ENCODE data around the gene FGF14. TPM values are rescaled to one million over a fixed set of nuclear protein-coding genes. Genes with fewer than 3 reads are reported as not detected.

Gene FGF14
- total RNA-seq, 3 donors from 2014 or later (not counting 1 experiment from before 2014, with no cell fraction given), result not detected

DNA sequence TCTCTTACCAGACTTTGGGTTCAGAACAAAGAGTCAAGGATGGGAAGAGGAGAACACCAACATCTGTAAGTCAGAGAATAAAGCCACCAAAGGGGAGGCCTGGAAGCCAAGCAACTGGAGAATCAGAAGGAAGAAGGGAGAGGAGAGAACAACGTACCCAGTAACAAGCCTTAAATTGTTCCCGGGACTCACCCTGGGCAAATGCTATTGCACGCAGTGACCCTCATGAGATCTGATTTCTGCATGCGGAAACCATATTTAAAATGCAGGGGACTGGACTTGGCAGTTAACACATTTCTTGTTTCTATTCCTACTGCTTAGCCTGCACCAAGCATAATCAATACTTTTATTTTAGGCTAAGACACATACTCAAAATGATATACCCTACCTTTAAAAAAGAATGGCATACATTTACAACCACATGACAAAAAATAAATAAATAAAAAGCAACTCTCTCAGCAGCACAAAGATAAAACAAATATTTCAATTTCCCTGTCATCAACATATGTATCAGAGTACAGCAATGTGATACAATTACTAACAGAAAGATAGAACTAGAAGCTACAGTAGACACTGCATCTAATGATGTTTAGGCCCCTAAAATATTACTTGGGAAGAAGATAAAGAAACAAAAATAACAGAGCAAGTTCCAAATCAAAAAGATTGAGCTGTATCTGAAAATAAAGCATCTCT, 534.8 kb downstream of the FGF14 start:
- no peaks in the 10 kb centered on the region for H3K36me3 ChIP-seq (ENCODE audit: control insufficient read depth, insufficient read depth, low read length)
- ATAC-seq, result no peak
- Mint-ChIP-seq H3K27me3 (ENCODE audit: low read depth in 2 of 2) (no peaks in the 10 kb centered on the region), H3K4me3 (no peak overlapping the region), H3K27ac (no peak overlapping the region), H3K36me3 (no peaks in the 10 kb centered on the region), H3K9me3 (peaks cover 2% of the 10 kb centered on the region in 2 donors), H3K4me1 (no peaks in the 10 kb centered on the region)
- no peaks in the 10 kb centered on the region for H3K4me1 ChIP-seq (ENCODE audit: control insufficient read depth, insufficient read depth, low read length)
- intact Hi-C loops (cut with micrococcal nuclease), result no loop called here
- DNase-seq, result no peak
- no peaks in the 10 kb centered on the region for H3K9me3 ChIP-seq (ENCODE audit: control insufficient read depth, insufficient read depth, low read length)
- no peak overlapping the region for H3K27ac ChIP-seq (ENCODE audit: low read length)
- no peaks in the 10 kb centered on the region for H3K27me3 ChIP-seq (ENCODE audit: control insufficient read depth, insufficient read depth, low read length)
- TF ChIP-seq CTCF (IDR thresholded peaks at IDR 0.05), result no peak
- no peak overlapping the region for H3K4me3 ChIP-seq (ENCODE audit: low read length)
- WGBS (ENCODE audit: insufficient coverage), result 88% methylated on average over 4 of the region's 4 CpGs

DNA sequence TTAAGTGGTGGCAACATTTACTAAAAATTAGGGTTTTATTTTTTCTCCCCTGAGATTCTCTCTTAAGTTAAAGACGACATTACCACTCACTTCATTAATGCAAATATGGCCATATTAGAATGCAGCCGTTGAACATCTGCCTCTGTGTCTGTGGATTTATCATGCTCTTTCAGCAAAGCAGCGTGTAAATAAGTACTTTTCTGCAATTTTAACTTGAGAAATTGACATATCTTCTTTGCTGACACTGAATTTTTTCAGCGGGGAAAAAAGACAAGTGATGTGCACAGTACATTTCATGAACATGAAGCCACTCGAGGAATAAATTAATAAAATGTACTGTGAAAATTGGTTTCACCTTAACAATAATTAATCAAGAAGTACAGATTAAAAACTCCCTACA, 543.0 kb downstream of the FGF14 start:
- DNase-seq, result no peak

DNA sequence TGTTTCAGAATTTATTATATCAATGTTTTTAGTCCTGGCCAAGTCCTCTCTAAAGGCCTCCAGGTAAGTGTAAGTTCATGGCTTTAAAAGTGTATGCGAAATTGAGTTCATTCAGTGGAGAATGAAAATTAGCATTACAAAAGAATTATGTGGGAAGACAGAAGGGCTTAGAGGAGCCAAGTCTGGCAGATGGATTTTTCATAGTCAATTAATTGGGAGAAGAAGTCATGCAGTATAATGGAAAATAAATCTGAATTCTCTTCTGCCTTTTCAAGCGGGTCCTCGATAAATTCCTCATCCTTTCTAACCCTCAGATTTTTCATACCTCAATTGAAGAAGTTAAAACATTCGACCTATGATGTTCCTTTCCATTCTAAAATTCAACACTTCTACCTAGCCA, 555.1 kb downstream of the FGF14 start:
- Mint-ChIP-seq H3K36me3 (no peaks in the 10 kb centered on the region), H3K4me3 (no peak overlapping the region), H3K27me3 (ENCODE audit: low read depth in 2 of 2) (no peaks in the 10 kb centered on the region), H3K4me1 (no peaks in the 10 kb centered on the region), H3K9me3 (peaks cover 4 to 5% of the 10 kb centered on the region in 2 donors), H3K27ac (no peak overlapping the region)
- intact Hi-C loops (cut with micrococcal nuclease), result no loop called here
- 86% methylated on average over 1 of the region's 4 CpGs for whole genome bisulfite sequencing (ENCODE audit: insufficient coverage)
- no peaks in the 10 kb centered on the region for H3K4me1 ChIP-seq (ENCODE audit: control insufficient read depth, insufficient read depth, low read length)
- no peaks in the 10 kb centered on the region for H3K27me3 ChIP-seq (ENCODE audit: control insufficient read depth, insufficient read depth, low read length)
- no peak for ATAC-seq
- H3K36me3 ChIP-seq (ENCODE audit: control insufficient read depth, insufficient read depth, low read length), result no peaks in the 10 kb centered on the region
- TF ChIP-seq CTCF (IDR thresholded peaks at IDR 0.05), result no peak
- no peaks in the 10 kb centered on the region for H3K9me3 ChIP-seq (ENCODE audit: control insufficient read depth, insufficient read depth, low read length)
- no peak overlapping the region for H3K27ac ChIP-seq (ENCODE audit: low read length)
- no peak for DNase-seq
- H3K4me3 ChIP-seq (ENCODE audit: low read length), result no peak overlapping the region

More for the DNA sequence above, 543.0 kb downstream of the FGF14 start:
- Mint-ChIP-seq H3K36me3 (no peaks in the 10 kb centered on the region), H3K27me3 (ENCODE audit: low read depth in 2 of 2) (no peaks in the 10 kb centered on the region), H3K9me3 (peaks cover 0 to 2% of the 10 kb centered on the region in 2 donors), H3K4me1 (no peaks in the 10 kb centered on the region), H3K27ac (no peak overlapping the region), H3K4me3 (no peak overlapping the region)
- ATAC-seq, result no peak
- TF ChIP-seq CTCF (IDR thresholded peaks at IDR 0.05), result no peak
- intact Hi-C loops (cut with micrococcal nuclease), result no loop called here
- no peaks in the 10 kb centered on the region for H3K4me1 ChIP-seq (ENCODE audit: control insufficient read depth, insufficient read depth, low read length)
- H3K27me3 ChIP-seq (ENCODE audit: control insufficient read depth, insufficient read depth, low read length), result no peaks in the 10 kb centered on the region
- H3K9me3 ChIP-seq (ENCODE audit: control insufficient read depth, insufficient read depth, low read length), result no peaks in the 10 kb centered on the region
- H3K36me3 ChIP-seq (ENCODE audit: control insufficient read depth, insufficient read depth, low read length), result no peaks in the 10 kb centered on the region
- H3K27ac ChIP-seq (ENCODE audit: low read length), result no peak overlapping the region
- WGBS (ENCODE audit: insufficient coverage), result 76% methylated on average over 4 of the region's 5 CpGs
- H3K4me3 ChIP-seq (ENCODE audit: low read length), result no peak overlapping the region

- no peaks in the 10 kb centered on the region for H3K27me3 ChIP-seq (ENCODE audit: control insufficient read depth, insufficient read depth, low read length)
- Mint-ChIP-seq H3K4me1 (no peaks in the 10 kb centered on the region), H3K27ac (no peak overlapping the region), H3K27me3 (ENCODE audit: low read depth in 2 of 2) (no peaks in the 10 kb centered on the region), H3K4me3 (no peak overlapping the region), H3K9me3 (peaks cover 4 to 5% of the 10 kb centered on the region in 2 donors), H3K36me3 (no peaks in the 10 kb centered on the region)
- DNase-seq (no peak), ATAC-seq (no peak)
- no peaks in the 10 kb centered on the region for H3K36me3 ChIP-seq (ENCODE audit: control insufficient read depth, insufficient read depth, low read length)
- WGBS (ENCODE audit: insufficient coverage), result 90% methylated on average over 2 of the region's 2 CpGs
- no peaks in the 10 kb centered on the region for H3K4me1 ChIP-seq (ENCODE audit: control insufficient read depth, insufficient read depth, low read length)
- no peaks in the 10 kb centered on the region for H3K9me3 ChIP-seq (ENCODE audit: control insufficient read depth, insufficient read depth, low read length)
- no peak overlapping the region for H3K4me3 ChIP-seq (ENCODE audit: low read length)
- no peak overlapping the region for H3K27ac ChIP-seq (ENCODE audit: low read length)
- intact Hi-C loops (cut with micrococcal nuclease), result no loop called here
- no peak for TF ChIP-seq CTCF (IDR thresholded peaks at IDR 0.05)
Measured at GRCh38 chr13:101846249-101846648, 555.6 kb downstream of the FGF14 start.

Data from natural killer cell (primary cell).